Skeletal muscle satellite cell (primary cell): ENCODE measurements around the gene FGFR4.

Experiments used
- H3K27me3 ChIP-seq: 2 replicates; pipeline ENCODE4 v1.7.0; 2013; ENCODE audit warnings: low read length; ENCODE audit not compliant: control insufficient read depth, insufficient read depth
- H3K36me3 ChIP-seq: 2 replicates; pipeline ENCODE4 v1.7.0; 2013; ENCODE audit warnings: mild to moderate bottlenecking, control low read depth, low read length; ENCODE audit not compliant: insufficient read depth
- H3K4me1 ChIP-seq: 2 replicates; pipeline ENCODE4 v1.7.0; 2013; ENCODE audit warnings: low read length; ENCODE audit not compliant: control insufficient read depth, insufficient read depth
- H3K4me2 ChIP-seq: 2 replicates; pipeline ENCODE4 v1.7.0; 2013; ENCODE audit warnings: mild to moderate bottlenecking, low read length
- H3K4me3 ChIP-seq: 2 replicates; pipeline ENCODE4 v1.7.0; 2013; ENCODE audit warnings: low read length
- H3K9ac ChIP-seq: 2 replicates; pipeline ENCODE4 v1.7.0; 2013; ENCODE audit warnings: mild to moderate bottlenecking, low read depth, low read length, moderate library complexity
- H3K9me3 ChIP-seq: replicated peaks from 2 replicates; pipeline ENCODE4 v1.7.0; 2013; ENCODE audit warnings: mild to moderate bottlenecking, control low read depth, low read length

FGFR4 gene

GRCh38 chr5:177126771-177127170 lies 40.1 kb downstream of the FGFR4 start:
- no peak overlapping the region for H3K9ac ChIP-seq
- no peak overlapping the region for H3K4me3 ChIP-seq
- no peak overlapping the region for H3K4me2 ChIP-seq
- H3K9me3 ChIP-seq = no peaks in the 10 kb centered on the region
- peaks cover 15% of the 10 kb centered on the region for H3K4me1 ChIP-seq
- no peaks in the 10 kb centered on the region for H3K27me3 ChIP-seq
- H3K36me3 ChIP-seq = no peaks in the 10 kb centered on the region

- Histone ChIP-seq H3K4me1 (peaks cover 21% of the 10 kb centered on the region), H3K9ac (no peak overlapping the region), H3K4me2 (no peak overlapping the region), H3K36me3 (no peaks in the 10 kb centered on the region), H3K9me3 (no peaks in the 10 kb centered on the region), H3K4me3 (no peak overlapping the region), H3K27me3 (no peaks in the 10 kb centered on the region)
Observed at GRCh38 chr5:177128551-177128981, 41.9 kb downstream of the FGFR4 start.

- no peak overlapping the region for H3K4me2 ChIP-seq
- no peaks in the 10 kb centered on the region for H3K9me3 ChIP-seq
- no peaks in the 10 kb centered on the region for H3K27me3 ChIP-seq
- no peak overlapping the region for H3K9ac ChIP-seq
- H3K36me3 ChIP-seq = peaks cover 5% of the 10 kb centered on the region
- H3K4me3 ChIP-seq = no peak overlapping the region
- peaks cover 31% of the 10 kb centered on the region for H3K4me1 ChIP-seq
Observed at GRCh38 chr5:177130211-177131018, 43.7 kb downstream of the FGFR4 start.

GRCh38 chr5:177131019-177131320 lies 44.3 kb downstream of the FGFR4 start:
- H3K27me3 ChIP-seq = no peaks in the 10 kb centered on the region
- no peak overlapping the region for H3K4me2 ChIP-seq
- H3K9me3 ChIP-seq = no peaks in the 10 kb centered on the region
- H3K4me1 ChIP-seq = peaks cover 37% of the 10 kb centered on the region
- H3K36me3 ChIP-seq = peaks cover 10% of the 10 kb centered on the region
- H3K4me3 ChIP-seq = no peak overlapping the region
- H3K9ac ChIP-seq = no peak overlapping the region

- Histone ChIP-seq H3K9me3 (no peaks in the 10 kb centered on the region), H3K36me3 (peaks cover 15% of the 10 kb centered on the region), H3K9ac (no peak overlapping the region), H3K4me2 (no peak overlapping the region), H3K27me3 (no peaks in the 10 kb centered on the region), H3K4me1 (peaks cover 42% of the 10 kb centered on the region), H3K4me3 (no peak overlapping the region)
Observed at GRCh38 chr5:177131352-177132135, 44.8 kb downstream of the FGFR4 start.

- H3K9me3 ChIP-seq = no peaks in the 10 kb centered on the region
- peaks cover 47% of the 10 kb centered on the region for H3K4me1 ChIP-seq
- H3K4me2 ChIP-seq = peak overlapping the region; percentile 93
- peaks cover 23% of the 10 kb centered on the region for H3K36me3 ChIP-seq
- H3K9ac ChIP-seq = peak overlapping the region; percentile 88
- H3K27me3 ChIP-seq = no peaks in the 10 kb centered on the region
- H3K4me3 ChIP-seq = peak overlapping the region; percentile 84
Observed at GRCh38 chr5:177132136-177133095, 45.7 kb downstream of the FGFR4 start.

GRCh38 chr5:177133096-177133852 lies 46.6 kb downstream of the FGFR4 start, which contains the start of gene NSD1:
TSS of gene NSD1 (plus strand) at chr5:177133773. CDS start at chr5:177135104, 1,331 bp downstream.
- peaks cover 27% of the 10 kb centered on the region for H3K36me3 ChIP-seq
- no peaks in the 10 kb centered on the region for H3K9me3 ChIP-seq
- peak within 1 kb of the TSS; percentile 93 for H3K4me2 ChIP-seq
- H3K4me3 ChIP-seq = peak within 1 kb of the TSS; percentile 84
- peak within 1 kb of the TSS; percentile 88 for H3K9ac ChIP-seq
- peaks cover 45% of the 10 kb centered on the region for H3K4me1 ChIP-seq
- no peaks in the 10 kb centered on the region for H3K27me3 ChIP-seq

- H3K27me3 ChIP-seq = no peaks in the 10 kb centered on the region
- peak overlapping the region; percentile 84 for H3K4me3 ChIP-seq
- H3K9ac ChIP-seq = peak overlapping the region; percentile 88
- H3K4me2 ChIP-seq = peak overlapping the region; percentile 93
- H3K9me3 ChIP-seq = no peaks in the 10 kb centered on the region
- peaks cover 28% of the 10 kb centered on the region for H3K36me3 ChIP-seq
- H3K4me1 ChIP-seq = peaks cover 38% of the 10 kb centered on the region
Observed at GRCh38 chr5:177133853-177134696, 47.4 kb downstream of the FGFR4 start.

GRCh38 chr5:177134697-177135225 lies 48.0 kb downstream of the FGFR4 start:
- no peaks in the 10 kb centered on the region for H3K27me3 ChIP-seq
- H3K4me2 ChIP-seq = peak overlapping the region; percentile 93
- H3K4me1 ChIP-seq = peaks cover 38% of the 10 kb centered on the region
- H3K9me3 ChIP-seq = no peaks in the 10 kb centered on the region
- peak overlapping the region; percentile 88 for H3K9ac ChIP-seq
- peaks cover 32% of the 10 kb centered on the region for H3K36me3 ChIP-seq
- peak overlapping the region; percentile 84 for H3K4me3 ChIP-seq

- Histone ChIP-seq H3K9ac (no peak overlapping the region), H3K4me3 (no peak overlapping the region), H3K4me1 (peaks cover 20% of the 10 kb centered on the region), H3K27me3 (no peaks in the 10 kb centered on the region), H3K36me3 (peaks cover 61% of the 10 kb centered on the region), H3K4me2 (no peak overlapping the region), H3K9me3 (no peaks in the 10 kb centered on the region)
Observed at GRCh38 chr5:177140312-177140711, 53.6 kb downstream of the FGFR4 start.
